IgD-negative memory B cell (primary cell): Measurements from ENCODE around the gene RNU5B-1. TPM values are rescaled to one million over a fixed set of nuclear protein-coding genes. Genes with fewer than 3 reads are reported as not detected.

Experiments
- H3K27ac Mint-ChIP-seq, 3 donors: one replicate each; pipeline ENCODE4 v1.8.0; 2020 to 2022; ENCODE audit warnings: mild to moderate bottlenecking in 3 of 3, mixed read lengths in 3 of 3, moderate library complexity in 1 of 3
- H3K27me3 Mint-ChIP-seq: one replicate; pipeline ENCODE4 v1.8.0; 2021; ENCODE audit warnings: mixed read lengths
- H3K36me3 Mint-ChIP-seq: one replicate; pipeline ENCODE4 v1.8.0; 2020; ENCODE audit warnings: mild to moderate bottlenecking, mixed read lengths
- H3K4me1 Mint-ChIP-seq, 3 donors: one replicate each; pipeline ENCODE4 v1.8.0; 2020 to 2022; ENCODE audit warnings: mixed read lengths in 3 of 3, mild to moderate bottlenecking in 1 of 3
- H3K4me3 Mint-ChIP-seq, 4 donors: one replicate each; pipeline ENCODE4 v1.8.0; 2020 to 2022; ENCODE audit warnings: mild to moderate bottlenecking in 4 of 4, mixed read lengths in 4 of 4, moderate library complexity in 3 of 4
- H3K9me3 Mint-ChIP-seq, 3 donors: one replicate each; pipeline ENCODE4 v1.8.0; 2020 to 2021; ENCODE audit warnings: mixed read lengths in 3 of 3, mild to moderate bottlenecking in 1 of 3
- polyA plus RNA-seq: library from polyadenylated mRNA; unstranded; fragments of 300-500 nt; fragmentation: Illumina TruSeq; gene quantifications from one replicate; pipeline ENCODE4 v1.2.3, GENCODE V29; 2021

RNU5B-1 gene
- polyA plus RNA-seq, 1 donor from 2014 or later: not detected

- H3K27ac Mint-ChIP-seq: no peak overlapping the region
- no peaks in the 10 kb centered on the region for H3K27me3 Mint-ChIP-seq
- peaks cover 10% of the 10 kb centered on the region for H3K36me3 Mint-ChIP-seq
- no peaks in the 10 kb centered on the region for H3K9me3 Mint-ChIP-seq
- peaks cover 10 to 15% (median 13%) of the 10 kb centered on the region in 3 donors for H3K4me1 Mint-ChIP-seq
- H3K4me3 Mint-ChIP-seq: no peak overlapping the region
Measured at GRCh38 chr15:65278480-65278879, 26.0 kb upstream of the RNU5B-1 start.

GRCh38 chr15:65285291-65286068 lies 19.0 kb upstream of the RNU5B-1 start:
- H3K9me3 Mint-ChIP-seq: no peaks in the 10 kb centered on the region
- H3K27ac Mint-ChIP-seq: peak overlapping the region in 2 of 3 donors; percentile 60 to 82
- H3K4me3 Mint-ChIP-seq: peak overlapping the region; percentile 83 to 96 (median 90)
- peaks cover 25 to 35% (median 28%) of the 10 kb centered on the region in 3 donors for H3K4me1 Mint-ChIP-seq
- peaks cover 4% of the 10 kb centered on the region for H3K36me3 Mint-ChIP-seq
- H3K27me3 Mint-ChIP-seq: no peaks in the 10 kb centered on the region

GRCh38 chr15:65286069-65286703 lies 18.3 kb upstream of the RNU5B-1 start:
- H3K4me1 Mint-ChIP-seq: peaks cover 25 to 35% (median 31%) of the 10 kb centered on the region in 3 donors
- H3K27me3 Mint-ChIP-seq: no peaks in the 10 kb centered on the region
- peak overlapping the region; percentile 60 to 82 (median 63) for H3K27ac Mint-ChIP-seq
- peak overlapping the region; percentile 83 to 96 (median 90) for H3K4me3 Mint-ChIP-seq
- H3K9me3 Mint-ChIP-seq: no peaks in the 10 kb centered on the region
- H3K36me3 Mint-ChIP-seq: peaks cover 4% of the 10 kb centered on the region

- peak within 1 kb of the TSS; percentile 82 to 89 (median 89) for H3K27ac Mint-ChIP-seq
- H3K4me3 Mint-ChIP-seq: peak within 1 kb of the TSS; percentile 83 to 96 (median 90)
- H3K27me3 Mint-ChIP-seq: no peaks in the 10 kb centered on the region
- peaks cover 25 to 35% (median 31%) of the 10 kb centered on the region in 3 donors for H3K4me1 Mint-ChIP-seq
- H3K9me3 Mint-ChIP-seq: no peaks in the 10 kb centered on the region
- peaks cover 3% of the 10 kb centered on the region for H3K36me3 Mint-ChIP-seq
Measured at GRCh38 chr15:65286704-65287519, 17.6 kb upstream of the RNU5B-1 start, which contains the start of gene PARP16. Gene PARP16, minus strand, starts transcription at chr15:65286883. Its CDS starts 457 bp downstream, at chr15:65286426.

- Mint-ChIP-seq H3K27ac (peak overlapping the region; percentile 82 to 89 (median 89)), H3K36me3 (no peaks in the 10 kb centered on the region), H3K9me3 (no peaks in the 10 kb centered on the region), H3K4me3 (peak overlapping the region; percentile 83 to 96 (median 90)), H3K27me3 (no peaks in the 10 kb centered on the region), H3K4me1 (peaks cover 25 to 31% (median 26%) of the 10 kb centered on the region in 3 donors)
Measured at GRCh38 chr15:65287520-65287855, 17.0 kb upstream of the RNU5B-1 start.

GRCh38 chr15:65289261-65289854 lies 15.1 kb upstream of the RNU5B-1 start:
- Mint-ChIP-seq H3K27ac (peak overlapping the region in 1 of 3 donors; percentile 17), H3K4me3 (peak overlapping the region in 1 of 4 donors; percentile 83), H3K9me3 (no peaks in the 10 kb centered on the region), H3K4me1 (peaks cover 24 to 28% (median 25%) of the 10 kb centered on the region in 3 donors), H3K27me3 (no peaks in the 10 kb centered on the region), H3K36me3 (no peaks in the 10 kb centered on the region)

GRCh38 chr15:65290228-65290627 lies 14.2 kb upstream of the RNU5B-1 start:
- Mint-ChIP-seq H3K36me3 (no peaks in the 10 kb centered on the region), H3K4me1 (peaks cover 24 to 28% (median 25%) of the 10 kb centered on the region in 3 donors), H3K27ac (peak overlapping the region in 1 of 3 donors; percentile 17), H3K27me3 (no peaks in the 10 kb centered on the region), H3K9me3 (no peaks in the 10 kb centered on the region), H3K4me3 (peak overlapping the region in 1 of 4 donors; percentile 42)

GRCh38 chr15:65292938-65293518 lies 11.4 kb upstream of the RNU5B-1 start:
- H3K27ac Mint-ChIP-seq: peak overlapping the region in 2 of 3 donors; percentile 76 to 78

GRCh38 chr15:65298731-65299130 lies 5.7 kb upstream of the RNU5B-1 start:
- H3K4me3 Mint-ChIP-seq: peak overlapping the region in 2 of 4 donors; percentile 25 to 63
- no peaks in the 10 kb centered on the region for H3K27me3 Mint-ChIP-seq
- peak overlapping the region; percentile 55 to 87 (median 82) for H3K27ac Mint-ChIP-seq
- peaks cover 22 to 27% (median 24%) of the 10 kb centered on the region in 3 donors for H3K4me1 Mint-ChIP-seq
- H3K9me3 Mint-ChIP-seq: peaks cover 0 to 2% (median 0%) of the 10 kb centered on the region in 3 donors
- H3K36me3 Mint-ChIP-seq: no peaks in the 10 kb centered on the region

More at GRCh38 chr15:65292938-65293518, 11.4 kb upstream of the RNU5B-1 start:
- Mint-ChIP-seq H3K36me3 (no peaks in the 10 kb centered on the region), H3K9me3 (peaks cover 0 to 2% (median 0%) of the 10 kb centered on the region in 3 donors), H3K27me3 (no peaks in the 10 kb centered on the region), H3K4me3 (peak overlapping the region in 2 of 4 donors; percentile 2 to 75), H3K4me1 (peaks cover 20 to 26% (median 21%) of the 10 kb centered on the region in 3 donors)

GRCh38 chr15:65300924-65301441 lies 3.5 kb upstream of the RNU5B-1 start:
- H3K4me3 Mint-ChIP-seq: peak overlapping the region in 2 of 4 donors; percentile 88 to 95
- H3K27me3 Mint-ChIP-seq: no peaks in the 10 kb centered on the region
- peak overlapping the region in 1 of 3 donors; percentile 90 for H3K27ac Mint-ChIP-seq
- no peaks in the 10 kb centered on the region for H3K9me3 Mint-ChIP-seq
- peaks cover 30 to 34% (median 31%) of the 10 kb centered on the region in 3 donors for H3K4me1 Mint-ChIP-seq
- H3K36me3 Mint-ChIP-seq: no peaks in the 10 kb centered on the region

GRCh38 chr15:65302061-65302460 lies 2.4 kb upstream of the RNU5B-1 start:
- H3K27me3 Mint-ChIP-seq: no peaks in the 10 kb centered on the region
- H3K9me3 Mint-ChIP-seq: no peaks in the 10 kb centered on the region
- peak overlapping the region in 2 of 3 donors; percentile 56 to 76 for H3K27ac Mint-ChIP-seq
- peak overlapping the region in 1 of 4 donors; percentile 70 for H3K4me3 Mint-ChIP-seq
- H3K4me1 Mint-ChIP-seq: peaks cover 22 to 29% (median 26%) of the 10 kb centered on the region in 3 donors
- H3K36me3 Mint-ChIP-seq: no peaks in the 10 kb centered on the region

GRCh38 chr15:65303687-65304380 lies 643 bp upstream of the RNU5B-1 start:
- peaks cover 16 to 22% (median 21%) of the 10 kb centered on the region in 3 donors for H3K4me1 Mint-ChIP-seq
- peak overlapping the region; percentile 92 to 100 (median 98) for H3K4me3 Mint-ChIP-seq
- no peaks in the 10 kb centered on the region for H3K36me3 Mint-ChIP-seq
- no peaks in the 10 kb centered on the region for H3K9me3 Mint-ChIP-seq
- no peaks in the 10 kb centered on the region for H3K27me3 Mint-ChIP-seq
- peak overlapping the region; percentile 99 to 100 (median 100) for H3K27ac Mint-ChIP-seq

- Mint-ChIP-seq H3K9me3 (no peaks in the 10 kb centered on the region), H3K27me3 (no peaks in the 10 kb centered on the region), H3K36me3 (no peaks in the 10 kb centered on the region), H3K4me1 (peaks cover 11 to 16% (median 15%) of the 10 kb centered on the region in 3 donors), H3K4me3 (peak overlapping the region; percentile 92 to 100 (median 98)), H3K27ac (peak overlapping the region; percentile 99 to 100 (median 100))
Measured at GRCh38 chr15:65305150-65305758, 777 bp downstream of the RNU5B-1 start.
